OCI-LY1 (cell line): Measurements from ENCODE around the gene FOXE3.
"Not testable (repeated sequence)": the region's sequence is repeated elsewhere in the genome, so short reads cannot be mapped to it uniquely, and the experiment has no call there.

Experiments used
- H2AFZ ChIP-seq: fragments of 200-600 bp; sonication (generic), shearing (Covaris generic); 2 replicates; pipeline ENCODE4 v1.6.0; 2014; ENCODE audit warnings: antibody characterized with exemption, mild to moderate bottlenecking, low read length
- H3F3A ChIP-seq: fragments of 200-600 bp; sonication (generic), shearing (Covaris generic); 2 replicates; pipeline ENCODE4 v1.6.0; 2014; ENCODE audit warnings: mild to moderate bottlenecking, antibody characterized with exemption, low read length, moderate library complexity; ENCODE audit not compliant: insufficient read depth
- H3K27ac ChIP-seq: fragments of 200-600 bp; sonication (generic); 2 replicates; pipeline ENCODE4 v1.5.1; 2014; ENCODE audit warnings: low read length, mixed run types, mild to moderate bottlenecking, low read depth; ENCODE audit not compliant: poor library complexity, severe bottlenecking
- H3K27me3 ChIP-seq: fragments of 200-600 bp; sonication (generic); 2 replicates; pipeline ENCODE4 v1.6.0; 2014; ENCODE audit warnings: antibody characterized with exemption, mild to moderate bottlenecking, low read length, moderate library complexity; ENCODE audit not compliant: insufficient read depth
- H3K36me3 ChIP-seq: fragments of 200-600 bp; sonication (generic); 2 replicates; pipeline ENCODE4 v1.6.1; 2014; ENCODE audit warnings: mild to moderate bottlenecking, antibody characterized with exemption, low read length, moderate library complexity, mixed read lengths; ENCODE audit not compliant: insufficient read depth
- H3K4me1 ChIP-seq: fragments of 200-600 bp; sonication (generic); 2 replicates; pipeline ENCODE4 v1.5.1; 2014; ENCODE audit warnings: mild to moderate bottlenecking, low read length, moderate library complexity; ENCODE audit not compliant: insufficient read depth, severe bottlenecking
- H3K4me2 ChIP-seq: fragments of 200-600 bp; sonication (generic), shearing (Covaris generic); 2 replicates; pipeline ENCODE4 v1.6.1; 2014; ENCODE audit warnings: low read length
- H3K4me3 ChIP-seq: fragments of 200-600 bp; sonication (generic); 2 replicates; pipeline ENCODE4 v1.5.1; 2014; ENCODE audit warnings: low read length, low read depth, mild to moderate bottlenecking, mixed read lengths; ENCODE audit not compliant: poor library complexity, severe bottlenecking
- H3K79me2 ChIP-seq: fragments of 200-600 bp; shearing (Covaris generic); 2 replicates; pipeline ENCODE4 v1.6.1; 2016; ENCODE audit warnings: mixed run types, low read length, mixed read lengths; ENCODE audit not compliant: insufficient read depth
- H3K9ac ChIP-seq: fragments of 200-600 bp; sonication (generic), shearing (Covaris generic); 2 replicates; pipeline ENCODE4 v1.6.1; 2014; ENCODE audit warnings: mild to moderate bottlenecking, low read length, mixed read lengths
- H3K9me2 ChIP-seq: fragments of 200-600 bp; sonication (generic), shearing (Covaris generic); 2 replicates; pipeline ENCODE4 v1.6.1; 2014; ENCODE audit warnings: low read depth, mild to moderate bottlenecking, low read length, mixed read lengths
- H3K9me3 ChIP-seq: fragments of 200-600 bp; shearing (Covaris generic); 2 replicates; pipeline ENCODE4 v1.6.1; 2014; ENCODE audit warnings: low read length, mixed read lengths
- H4K20me1 ChIP-seq: fragments of 200-600 bp; sonication (generic), shearing (Covaris generic); 2 replicates; pipeline ENCODE4 v1.6.0; 2016; ENCODE audit warnings: mild to moderate bottlenecking, low read length; ENCODE audit not compliant: insufficient read depth
- CTCF ChIP-seq: fragments of 200-600 bp; sonication (generic), shearing (Covaris generic); IDR thresholded peaks from 2 replicates; pipeline ENCODE4 v1.5.1; 2017; ENCODE audit warnings: mild to moderate bottlenecking, antibody characterized with exemption, low read length, moderate library complexity, mixed read lengths
- EZH2 ChIP-seq: fragments of 200-600 bp; sonication (generic), shearing (Covaris generic); IDR thresholded peaks from 2 replicates; pipeline ENCODE4 v1.8.0; 2017; ENCODE audit warnings: borderline replicate concordance, mixed run types, mild to moderate bottlenecking, antibody characterized with exemption, low read length, moderate library complexity, mixed read lengths

Gene FOXE3

GRCh38 chr1:47450606-47451005 lies 34.5 kb downstream of the FOXE3 start:
- Histone ChIP-seq H3K4me1 (no peaks in the 10 kb centered on the region), H3K36me3 (no peaks in the 10 kb centered on the region), H3K79me2 (no peaks in the 10 kb centered on the region), H2AFZ (no peak overlapping the region), H3K27ac (no peak overlapping the region), H4K20me1 (no peaks in the 10 kb centered on the region), H3F3A (no peaks in the 10 kb centered on the region), H3K27me3 (peaks cover 6% of the 10 kb centered on the region; the same call in 1 of the 2 replicates), H3K9me3 (no peaks in the 10 kb centered on the region), H3K4me2 (no peak overlapping the region), H3K4me3 (no peak overlapping the region), H3K9me2 (no peaks in the 10 kb centered on the region), H3K9ac (no peak overlapping the region)
- no peak for TF ChIP-seq EZH2
- TF ChIP-seq CTCF: no peak

DNA sequence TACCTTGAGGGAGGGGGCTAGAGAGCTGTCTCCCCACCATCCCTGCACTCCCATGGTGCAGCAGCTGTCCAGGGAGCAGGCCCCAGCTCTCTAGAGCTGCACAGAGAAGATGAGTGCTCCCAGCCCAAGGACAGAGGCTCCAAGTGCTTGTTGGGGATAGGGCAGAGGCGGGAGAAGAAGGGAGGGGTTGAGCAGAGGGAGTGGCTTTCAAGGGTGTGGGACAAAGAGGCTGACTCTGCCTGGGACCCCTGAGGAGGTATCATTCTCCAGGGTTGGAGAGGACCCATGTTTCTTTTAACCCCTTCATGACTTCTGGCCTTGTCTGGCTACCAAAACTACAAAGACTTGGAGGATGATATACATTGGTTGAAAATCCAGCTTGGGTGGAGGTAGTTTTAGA lies 36.3 kb downstream of the FOXE3 start:
- Histone ChIP-seq H3K4me2 (no peak overlapping the region), H3K27me3 (peaks cover 6% of the 10 kb centered on the region; the same call in 1 of the 2 replicates), H2AFZ (no peak overlapping the region), H3K9me2 (no peaks in the 10 kb centered on the region), H3K79me2 (no peaks in the 10 kb centered on the region), H4K20me1 (no peaks in the 10 kb centered on the region), H3K9ac (no peak overlapping the region), H3K4me1 (no peaks in the 10 kb centered on the region), H3K4me3 (no peak overlapping the region), H3K9me3 (no peaks in the 10 kb centered on the region), H3K36me3 (no peaks in the 10 kb centered on the region), H3F3A (no peaks in the 10 kb centered on the region), H3K27ac (no peak overlapping the region)
- TF ChIP-seq CTCF (no peak), EZH2 (no peak)

- H3K27me3 ChIP-seq, H4K20me1 ChIP-seq, H3K79me2 ChIP-seq, H3F3A ChIP-seq, H3K9me3 ChIP-seq, H3K9ac ChIP-seq, H3K9me2 ChIP-seq, H3K27ac ChIP-seq, H3K36me3 ChIP-seq, H3K4me2 ChIP-seq, H3K4me1 ChIP-seq, H3K4me3 ChIP-seq, H2AFZ ChIP-seq: not testable (repeated sequence)
These were observed 37.8 kb downstream of the FOXE3 start for GRCh38 chr1:47453910-47454309.

- H2AFZ ChIP-seq: no peak overlapping the region
- H3K4me1 ChIP-seq: no peaks in the 10 kb centered on the region
- no peaks in the 10 kb centered on the region for H3F3A ChIP-seq
- H3K27me3 ChIP-seq: peaks cover 5% of the 10 kb centered on the region; the same call in 1 of the 2 replicates
- H3K79me2 ChIP-seq: no peaks in the 10 kb centered on the region
- H3K4me2 ChIP-seq: no peak overlapping the region
- H3K36me3 ChIP-seq: no peaks in the 10 kb centered on the region
- H3K4me3 ChIP-seq: no peak overlapping the region
- H3K9me2 ChIP-seq: no peaks in the 10 kb centered on the region
- no peaks in the 10 kb centered on the region for H3K9me3 ChIP-seq
- H3K27ac ChIP-seq: no peak overlapping the region
- H3K9ac ChIP-seq: no peak overlapping the region
- H4K20me1 ChIP-seq: no peaks in the 10 kb centered on the region
- no peak for TF ChIP-seq EZH2
- no peak for TF ChIP-seq CTCF
These were observed 40.2 kb downstream of the FOXE3 start for GRCh38 chr1:47456250-47456649.

DNA sequence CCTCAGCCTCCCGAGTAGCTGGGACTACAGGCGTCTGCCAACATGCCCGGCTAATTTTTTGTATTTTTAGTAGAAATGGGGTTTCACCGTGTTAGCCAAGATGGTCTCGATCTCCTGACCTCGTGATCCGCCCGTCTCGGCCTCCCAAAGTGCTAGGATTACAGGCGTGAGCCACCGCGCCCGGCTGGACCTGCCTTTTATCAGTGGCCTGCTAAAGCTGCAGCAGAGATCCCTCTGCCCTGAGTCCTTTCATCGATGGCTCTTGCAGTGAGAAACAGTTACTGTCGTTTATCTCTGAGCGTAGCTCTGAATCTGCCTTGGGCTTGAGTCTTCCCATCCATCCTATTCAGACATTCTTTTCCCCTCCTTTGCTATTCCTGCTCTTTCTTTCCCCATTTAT lies 41.5 kb downstream of the FOXE3 start:
- H3K27me3 ChIP-seq, H3K4me2 ChIP-seq, H3K4me3 ChIP-seq, H3K9me3 ChIP-seq, H3F3A ChIP-seq, H3K36me3 ChIP-seq, H3K79me2 ChIP-seq, H3K9me2 ChIP-seq, H2AFZ ChIP-seq, H3K9ac ChIP-seq, H3K4me1 ChIP-seq, H4K20me1 ChIP-seq, H3K27ac ChIP-seq: not testable (repeated sequence)
